GM18870 (cell line): ENCODE data around the gene SMYD3.

ENCODE experiments used
- ATAC-seq: cut with Tn5 transposase; IDR thresholded peaks from one replicate; pipeline ENCODE4 v1.9.1; 2021; ENCODE audit warnings: moderate library complexity; ENCODE audit not compliant: unreplicated experiment

The SMYD3 gene

GRCh38 chr1:246317332-246318035 is 189.6 kb downstream of the SMYD3 start:
- ATAC-seq: no peak

DNA sequence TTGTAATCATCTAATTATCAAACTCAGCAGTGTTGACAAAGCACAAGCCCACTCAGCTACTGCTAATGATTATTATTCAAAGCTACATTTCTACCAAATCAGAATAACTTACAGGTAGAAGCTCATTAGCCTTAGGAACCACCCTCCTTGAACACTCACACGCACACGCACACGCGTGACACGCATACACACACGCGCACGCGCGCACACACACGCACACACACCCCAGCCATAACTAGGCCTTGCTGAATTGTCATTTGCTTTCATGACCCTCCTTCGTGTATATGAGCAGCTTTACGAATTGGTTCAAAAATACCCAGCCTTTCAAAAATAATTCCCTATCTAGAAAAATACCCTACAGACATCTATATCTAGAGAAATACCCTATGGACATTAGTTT is 195.6 kb downstream of the SMYD3 start:
- ATAC-seq: no peak

GRCh38 chr1:246309247-246309884 is 197.7 kb downstream of the SMYD3 start:
- ATAC-seq: no peak

DNA sequence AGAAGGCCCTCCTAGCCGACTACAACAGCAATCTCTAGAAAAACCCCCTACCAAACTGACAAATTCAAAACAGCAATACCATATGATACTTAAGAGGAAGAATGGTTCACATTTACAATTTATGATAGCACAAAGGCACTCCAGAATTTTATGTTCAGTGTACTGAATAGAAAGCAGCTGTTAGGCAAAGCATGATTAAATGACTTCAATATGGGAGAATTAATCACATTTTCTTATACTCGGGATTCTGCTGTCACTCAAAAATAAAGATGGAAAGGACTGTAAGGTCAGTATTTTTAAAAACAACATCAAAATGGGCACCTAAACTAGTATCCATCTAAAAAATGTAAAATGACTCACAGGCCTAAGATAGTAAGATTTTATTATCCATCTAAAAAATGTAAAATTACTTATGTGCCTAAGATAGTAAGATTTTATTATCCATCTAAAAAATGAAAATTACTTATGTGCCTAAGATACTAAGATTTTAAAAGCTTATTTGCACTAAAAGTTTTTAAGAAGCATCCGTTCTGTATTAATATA is 198.5 kb downstream of the SMYD3 start:
- no peak for ATAC-seq

DNA sequence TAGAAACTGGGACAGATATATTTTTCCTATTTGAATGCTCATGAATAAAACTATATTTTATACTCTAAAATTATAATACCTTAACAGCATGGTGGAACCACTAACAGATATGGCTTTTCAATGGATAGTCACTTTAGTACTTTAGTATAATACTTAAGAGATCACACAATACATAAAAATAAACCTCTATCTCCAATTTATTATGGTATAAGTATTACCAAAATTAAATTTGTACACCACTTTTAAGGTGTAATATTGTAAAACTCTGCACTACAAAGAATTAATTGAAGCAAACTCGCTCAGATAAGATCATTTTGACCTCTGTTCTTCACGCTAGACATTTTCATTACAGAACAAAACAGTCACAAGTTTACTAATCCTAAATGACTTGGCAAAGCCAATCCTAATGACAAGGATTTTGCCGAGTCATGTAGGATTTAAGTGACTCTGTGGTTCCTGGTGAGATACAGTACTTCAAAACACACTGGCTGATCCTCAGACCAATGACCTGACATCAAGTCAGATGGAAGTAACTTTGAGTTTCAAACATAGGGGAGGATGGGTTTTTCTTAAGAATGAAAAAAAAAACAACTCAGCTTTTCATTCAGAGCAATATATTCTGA is 200.6 kb downstream of the SMYD3 start:
- no peak for ATAC-seq

DNA sequence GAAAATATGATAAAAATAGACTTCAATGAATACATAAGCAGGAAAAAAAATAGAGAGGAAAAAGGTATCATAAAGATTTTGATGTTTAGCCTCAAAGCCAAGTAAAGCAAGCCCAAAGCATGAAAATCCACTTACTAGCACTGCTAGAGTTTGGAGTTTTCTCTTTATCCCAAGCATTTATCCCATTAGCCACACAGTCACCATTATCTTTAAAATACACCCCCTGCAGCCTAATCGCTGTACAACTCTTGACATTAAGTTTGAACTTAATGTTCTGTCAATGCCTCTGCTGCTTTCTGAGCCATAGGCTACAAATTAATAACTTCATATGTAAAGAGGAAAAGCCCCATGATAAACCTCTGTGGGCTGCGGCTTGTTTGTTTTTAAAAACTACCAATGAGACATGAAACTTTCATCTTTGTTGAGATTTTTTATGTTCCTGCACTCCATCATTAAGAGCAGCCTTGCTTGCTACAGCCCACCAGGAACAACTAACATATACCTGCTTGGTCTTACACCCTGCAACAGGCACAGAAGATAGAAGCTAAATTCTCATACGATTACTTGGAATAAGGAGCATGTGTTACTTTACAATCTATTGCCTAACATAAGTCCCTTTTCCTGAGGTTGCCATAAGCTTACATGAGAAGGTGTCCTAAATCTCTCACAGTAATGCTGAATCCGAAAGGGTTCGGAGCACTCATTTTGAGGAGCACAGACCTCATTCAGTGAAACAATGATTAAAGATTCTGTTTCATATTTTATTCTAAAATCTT is 202.4 kb downstream of the SMYD3 start:
- ATAC-seq: no peak

DNA sequence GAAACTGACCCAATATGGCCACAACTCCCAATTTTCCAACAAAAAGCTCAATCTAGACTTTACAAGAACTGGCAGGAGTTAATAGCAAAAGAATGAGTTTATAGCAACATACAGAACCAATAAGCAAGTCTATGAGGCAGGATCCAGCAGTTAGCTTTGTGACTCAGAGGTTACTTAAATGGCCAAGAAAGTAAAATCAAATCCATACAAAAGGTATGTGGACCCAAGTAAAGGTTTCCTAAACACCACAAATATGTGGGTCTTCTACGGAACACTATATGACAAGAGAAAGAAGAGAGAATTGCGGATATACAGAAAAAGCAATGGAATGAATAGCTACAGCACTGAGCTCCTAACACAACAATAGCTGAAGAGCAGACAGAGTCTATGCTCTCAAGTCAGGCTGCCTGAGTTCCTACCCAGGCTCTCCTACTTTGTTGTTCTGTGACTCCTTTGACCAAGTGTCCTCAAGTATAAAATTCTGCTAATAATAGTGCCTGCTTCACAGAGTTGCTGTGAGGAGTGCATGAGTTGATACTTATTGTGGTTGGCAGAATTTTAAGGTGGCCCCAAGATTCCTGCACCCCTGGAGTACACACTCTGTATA is 204.3 kb downstream of the SMYD3 start:
- ATAC-seq: no peak

GRCh38 chr1:246302251-246302625 is 204.8 kb downstream of the SMYD3 start:
- ATAC-seq: no peak

DNA sequence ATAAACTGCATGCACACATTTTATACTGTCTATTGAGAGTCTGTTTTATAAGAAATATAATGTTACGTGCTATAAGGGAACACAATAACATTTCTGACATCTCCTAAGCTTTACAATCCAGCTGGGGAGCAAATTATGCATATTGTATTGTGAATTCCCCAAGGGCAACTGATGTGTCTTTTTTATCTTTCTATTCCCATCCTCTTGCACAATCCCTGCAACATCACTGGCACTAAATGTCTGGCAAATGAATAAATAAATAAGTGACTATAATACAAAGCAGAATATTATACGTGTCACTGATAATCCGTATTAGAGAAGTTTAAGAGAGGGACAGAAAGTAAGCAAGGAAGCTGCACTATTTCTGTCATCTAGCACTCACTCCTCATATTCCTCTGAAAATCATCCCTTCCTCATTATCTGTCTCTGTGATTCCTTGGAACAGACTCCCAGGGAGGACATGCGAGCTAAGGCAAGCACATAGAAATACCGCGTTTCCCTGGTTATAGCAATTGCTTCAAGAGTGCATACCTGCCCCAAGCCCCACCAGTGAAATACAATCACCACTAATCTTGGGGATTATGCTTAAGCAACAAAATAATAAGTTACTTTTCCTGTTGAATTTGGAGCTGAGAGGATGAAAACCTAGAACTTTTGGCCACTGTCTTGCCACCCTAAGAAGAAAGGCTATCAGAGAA is 205.4 kb downstream of the SMYD3 start:
- ATAC-seq: no peak

GRCh38 chr1:246300626-246301549 is 206.2 kb downstream of the SMYD3 start:
- no peak for ATAC-seq

GRCh38 chr1:246297279-246298265 is 209.5 kb downstream of the SMYD3 start:
- no peak for ATAC-seq

DNA sequence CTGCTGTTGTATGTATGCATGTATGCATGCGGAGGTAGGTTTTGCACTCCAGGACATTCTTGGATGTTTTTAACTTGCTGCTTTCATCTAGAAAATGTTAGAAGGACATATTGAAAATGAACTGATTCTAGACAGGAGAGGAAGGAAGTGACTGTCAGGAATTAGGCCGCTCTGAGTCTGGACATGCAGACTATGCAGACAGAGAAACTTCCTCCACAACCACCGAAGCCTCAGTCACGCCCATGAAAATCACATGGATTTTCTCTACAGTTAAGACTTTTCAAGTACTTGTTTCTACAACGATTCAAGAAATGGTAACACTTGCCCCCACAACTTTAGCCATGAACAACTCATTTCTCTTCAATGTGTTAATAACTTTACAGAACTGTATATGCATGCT is 211.1 kb downstream of the SMYD3 start:
- ATAC-seq: no peak

DNA sequence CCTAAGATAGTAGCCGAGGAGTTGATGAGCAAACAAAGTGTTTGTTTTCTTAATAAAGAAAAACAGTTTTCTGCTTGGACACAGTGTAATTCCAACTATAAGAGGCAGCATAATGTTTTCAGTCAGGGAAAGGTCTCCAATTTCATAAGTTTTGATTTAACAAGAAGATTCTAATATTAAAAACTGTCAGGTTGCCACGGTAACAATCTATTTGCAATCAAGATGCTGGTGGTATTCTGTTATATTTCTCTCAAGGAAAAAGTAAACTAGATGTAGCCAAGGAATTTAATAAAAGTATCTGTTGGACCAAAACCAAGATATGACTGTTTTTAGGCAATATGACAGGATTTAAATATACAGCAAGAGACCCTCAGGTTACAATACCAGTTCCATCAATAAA is 211.7 kb downstream of the SMYD3 start:
- ATAC-seq: no peak

- ATAC-seq: no peak
Observed at GRCh38 chr1:246294263-246294662, 212.8 kb downstream of the SMYD3 start.

DNA sequence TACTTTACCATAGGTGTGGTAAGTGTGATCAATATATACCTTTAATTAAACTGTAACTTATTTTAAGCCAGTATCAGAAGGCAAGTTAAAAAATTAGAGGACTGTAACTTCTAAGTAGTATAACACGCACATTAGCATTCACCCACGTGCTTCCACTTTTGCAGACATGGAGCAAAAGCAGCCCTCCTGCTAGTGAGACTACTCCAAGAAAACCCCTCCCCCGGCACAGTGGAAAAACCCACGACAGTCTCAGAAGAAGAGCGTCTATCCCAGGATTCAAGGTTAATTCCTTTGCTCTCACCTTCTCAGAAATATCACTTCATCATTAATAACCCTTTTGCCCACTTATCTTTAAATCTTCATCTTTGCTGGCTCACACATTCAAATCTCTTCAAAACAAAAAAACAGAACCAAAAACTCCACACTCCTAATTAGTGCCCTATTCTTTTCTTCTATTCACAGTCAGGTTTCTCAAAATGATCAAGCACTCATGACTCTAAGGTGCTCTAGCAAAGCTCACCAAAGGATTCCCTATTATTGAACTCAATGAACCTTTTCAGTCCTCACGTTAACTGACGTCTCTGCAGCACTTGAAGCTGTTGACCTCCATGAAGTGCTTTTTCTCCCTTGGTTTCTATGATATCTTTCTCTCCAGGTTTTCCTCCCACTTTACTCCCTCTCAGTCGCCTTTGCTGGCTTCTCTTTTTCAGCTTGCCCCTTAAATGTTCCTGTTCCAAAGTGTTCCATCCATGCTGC is 213.5 kb downstream of the SMYD3 start:
- no peak for ATAC-seq

GRCh38 chr1:246292571-246292970 is 214.5 kb downstream of the SMYD3 start:
- no peak for ATAC-seq

DNA sequence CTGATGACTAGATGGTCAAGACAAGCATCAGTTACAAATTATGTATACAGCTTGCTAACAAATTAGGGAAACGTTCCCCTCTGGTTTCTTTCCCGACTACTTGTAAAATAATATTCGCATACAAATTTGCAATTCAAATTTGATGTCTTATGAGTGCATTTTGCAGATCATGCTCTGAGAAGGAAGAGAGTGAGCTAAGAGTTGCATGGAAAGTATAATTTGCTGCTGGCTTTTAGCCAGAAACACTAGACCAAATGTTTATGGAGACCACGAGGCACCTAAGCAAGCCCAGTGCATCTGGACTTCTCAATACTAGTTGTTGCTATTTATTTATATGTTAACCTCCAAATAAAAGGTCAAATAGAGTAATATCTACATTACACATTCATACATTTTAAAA is 216.0 kb downstream of the SMYD3 start:
- no peak for ATAC-seq
